ENCODE results near the gene MALT1.
"Not testable (repeated sequence)": the region's sequence is repeated elsewhere in the genome, so short reads cannot be mapped to it uniquely, and the experiment has no call there.

MALT1 gene

DNA sequence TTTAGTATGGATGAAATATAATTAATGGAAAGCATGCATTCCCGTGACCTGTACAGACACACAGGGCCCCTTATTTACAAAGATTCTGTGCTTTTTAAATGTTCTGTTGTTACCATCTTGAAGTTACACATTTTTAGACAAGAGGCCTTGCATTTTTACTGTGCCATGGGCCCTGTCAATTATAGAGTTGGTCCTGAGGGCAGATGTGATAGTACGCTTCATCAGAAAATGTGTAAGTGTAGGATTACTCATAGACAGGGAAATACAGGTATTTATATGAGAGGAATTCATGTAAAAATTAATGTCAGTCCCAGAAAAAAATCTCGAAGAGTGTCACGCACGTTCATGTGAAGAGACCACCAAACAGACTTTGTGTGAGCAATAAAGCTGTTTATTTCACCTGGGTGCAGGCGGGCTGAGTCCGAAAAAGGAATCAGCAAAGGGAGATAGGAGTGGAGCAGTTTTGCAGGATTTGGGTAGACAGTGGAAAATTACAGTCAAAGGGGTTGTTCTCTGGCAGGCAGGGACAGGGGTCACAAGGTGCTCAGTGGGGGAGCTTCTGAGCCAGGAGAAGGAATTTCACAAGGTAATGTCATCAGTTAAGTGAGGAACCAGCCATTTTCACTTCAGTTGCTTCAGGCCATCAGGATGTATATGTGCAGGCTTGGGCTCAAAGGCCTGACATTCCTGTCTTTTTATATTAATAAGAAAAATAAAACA, 30.2 kb upstream of the MALT1 start:
- Histone ChIP-seq H3K36me3 (replicated peaks) (no peaks in the 10 kb centered on the region), H3K9me3 (no peaks in the 10 kb centered on the region), H3K4me3 (no peak overlapping the region), H3K4me1 (peaks cover 40% of the 10 kb centered on the region), H3K27me3 (ENCODE audit: low read depth) (no peaks in the 10 kb centered on the region)
- in situ Hi-C loops (cut with MboI; ENCODE audit: low sequenced_read_pairs) = no loop called here
- DNase-seq (ENCODE audit: low spot score in 2 of 2) = no peak

DNA sequence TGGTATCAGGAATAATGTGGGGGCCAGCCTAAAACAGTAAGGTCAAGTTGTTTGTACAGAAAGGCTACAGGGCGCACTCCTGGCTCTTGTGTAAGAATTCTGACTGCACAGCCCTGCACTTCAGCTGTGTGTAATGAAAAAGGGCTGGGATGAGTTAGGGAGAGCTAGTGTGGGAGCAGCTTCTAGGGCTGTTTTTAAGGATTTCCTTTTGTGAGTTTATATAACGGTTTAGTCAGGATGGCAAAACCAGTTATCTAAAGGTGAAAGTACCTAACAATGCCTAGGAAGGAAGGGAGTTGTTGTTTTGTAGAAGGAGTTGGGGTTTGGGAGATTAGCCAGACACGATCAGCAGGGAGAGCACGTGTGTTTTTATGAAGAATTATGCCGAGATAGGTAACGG, 27.7 kb upstream of the MALT1 start:
- H3K36me3 ChIP-seq (replicated peaks); H3K9me3 ChIP-seq; H3K27me3 ChIP-seq (ENCODE audit: low read depth); in situ Hi-C loops (cut with MboI; ENCODE audit: low sequenced_read_pairs); H3K4me3 ChIP-seq; DNase-seq (ENCODE audit: low spot score in 2 of 2): not testable (repeated sequence)
- peaks cover 26% of the 10 kb centered on the region for H3K4me1 ChIP-seq

DNA sequence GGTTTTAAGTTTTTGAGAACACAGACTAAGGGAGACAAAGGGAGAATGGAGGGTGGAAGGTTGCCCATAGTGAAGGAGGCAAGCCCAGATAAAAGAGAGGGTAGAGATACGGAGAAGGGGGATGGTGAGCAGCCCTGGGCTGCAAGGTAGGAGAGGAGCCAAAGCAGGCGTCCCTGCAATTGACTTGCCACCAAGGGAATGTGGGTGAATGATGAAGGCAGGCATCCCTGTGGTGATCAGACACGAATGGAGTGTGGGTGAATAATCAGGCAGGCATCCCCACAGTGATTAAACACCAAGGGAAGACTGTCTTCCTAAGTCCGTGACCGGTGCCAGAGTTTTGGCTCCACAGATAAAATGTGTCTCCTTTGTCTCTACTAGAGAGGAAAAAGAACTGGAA, 25.9 kb upstream of the MALT1 start:
- H3K36me3 ChIP-seq (replicated peaks) = no peaks in the 10 kb centered on the region
- H3K4me1 ChIP-seq = peaks cover 12% of the 10 kb centered on the region
- in situ Hi-C loops (cut with MboI; ENCODE audit: low sequenced_read_pairs) = no loop called here
- no peaks in the 10 kb centered on the region for H3K27me3 ChIP-seq (ENCODE audit: low read depth)
- no peak for DNase-seq (ENCODE audit: low spot score in 2 of 2)
- no peak overlapping the region for H3K4me3 ChIP-seq
- H3K9me3 ChIP-seq = peaks cover 8% of the 10 kb centered on the region; the same call in 1 of the 2 replicates

DNA sequence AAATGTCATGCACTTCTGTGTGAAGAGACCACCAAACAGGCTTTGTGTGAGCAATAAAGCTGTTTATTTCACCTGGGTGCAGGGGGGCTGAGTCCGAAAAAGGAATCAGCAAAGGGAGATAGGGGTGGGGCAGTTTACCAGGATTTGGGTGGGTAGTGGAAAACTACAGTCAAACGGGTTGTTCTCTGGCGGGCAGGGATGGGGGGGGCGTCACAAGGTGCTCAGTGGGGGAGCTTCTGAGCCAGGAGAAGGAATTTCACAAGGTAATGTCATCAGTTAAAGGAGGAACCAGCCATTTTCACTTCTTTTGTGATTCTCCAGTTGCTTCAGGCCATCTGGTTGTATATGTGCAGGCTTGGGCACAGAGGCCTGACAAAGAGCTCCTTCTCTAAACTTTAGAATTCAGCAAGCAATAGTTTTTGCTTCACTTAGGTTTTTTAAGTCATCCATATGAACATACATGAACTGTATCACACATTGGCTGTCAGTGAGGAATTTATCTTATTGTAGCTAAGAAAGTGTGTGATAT, 24.9 kb upstream of the MALT1 start:
- Histone ChIP-seq H3K9me3 (peaks cover 8% of the 10 kb centered on the region; the same call in 1 of the 2 replicates), H3K27me3 (ENCODE audit: low read depth) (no peaks in the 10 kb centered on the region), H3K4me3 (no peak overlapping the region), H3K36me3 (replicated peaks) (no peaks in the 10 kb centered on the region), H3K4me1 (peaks cover 2% of the 10 kb centered on the region)
- in situ Hi-C loops (cut with MboI; ENCODE audit: low sequenced_read_pairs) = no loop called here
- no peak for DNase-seq (ENCODE audit: low spot score in 2 of 2)

DNA sequence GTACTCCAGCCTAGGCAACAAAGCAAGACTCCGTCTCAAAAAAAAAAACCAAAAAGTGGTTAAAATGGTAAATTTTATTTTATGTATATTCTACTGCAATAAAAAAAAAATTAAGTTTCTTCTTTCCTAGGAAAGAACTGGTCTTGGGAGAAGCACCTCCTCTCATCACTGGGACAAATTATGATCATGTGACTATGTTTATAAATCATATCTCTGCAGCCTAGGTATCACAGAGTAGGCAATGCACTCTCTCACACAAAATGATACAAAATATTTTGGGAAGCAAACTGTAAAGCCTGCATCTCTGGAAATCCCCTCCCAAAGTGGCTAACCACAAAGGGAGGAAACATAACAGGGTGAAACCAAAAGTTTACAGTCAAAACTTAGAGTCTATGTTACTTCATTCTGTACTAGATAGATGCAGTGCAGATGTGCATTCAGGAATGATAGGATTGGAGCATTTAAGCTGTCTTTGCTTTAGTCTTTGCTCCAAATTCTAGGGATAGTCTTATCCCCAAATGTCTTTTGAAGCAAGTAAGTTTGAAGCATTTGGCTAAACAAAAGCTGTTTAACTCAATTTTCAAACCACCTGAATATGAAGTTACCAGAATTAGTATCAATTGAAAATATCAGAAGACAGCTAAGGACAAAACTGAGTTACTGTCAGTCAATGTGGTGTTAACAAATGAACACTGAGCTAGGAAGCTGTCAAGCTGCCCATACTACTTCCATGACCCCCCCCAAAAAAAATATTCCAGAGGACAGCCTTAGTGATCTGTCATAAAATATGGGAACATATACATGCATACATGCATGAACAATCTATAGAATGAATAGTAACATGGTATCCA, 21.1 kb upstream of the MALT1 start:
- no peak for DNase-seq (ENCODE audit: low spot score in 2 of 2)
- in situ Hi-C loops (cut with MboI; ENCODE audit: low sequenced_read_pairs) = no loop called here
- H3K4me1 ChIP-seq = no peaks in the 10 kb centered on the region

DNA sequence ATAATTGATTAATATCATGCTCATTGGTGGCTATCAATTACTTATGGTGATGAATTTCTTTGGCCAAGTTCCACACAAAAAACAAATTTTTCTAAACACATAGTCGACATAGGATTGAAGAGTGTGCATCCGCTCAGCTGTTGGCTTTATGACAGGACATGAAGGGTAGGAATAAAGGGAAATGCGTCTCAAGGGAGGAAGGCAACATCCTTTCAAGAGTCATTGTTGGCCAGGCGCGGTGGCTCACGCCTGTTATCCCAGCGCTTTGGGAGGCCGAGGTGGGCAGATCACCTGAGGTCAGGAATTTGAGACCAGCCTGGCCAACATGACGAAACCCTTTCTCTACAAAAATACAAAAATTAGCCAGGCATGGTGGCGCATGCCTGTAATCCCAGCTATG, 20.4 kb upstream of the MALT1 start:
- H3K9me3 ChIP-seq; DNase-seq (ENCODE audit: low spot score in 2 of 2); H3K36me3 ChIP-seq (replicated peaks); H3K4me1 ChIP-seq; in situ Hi-C loops (cut with MboI; ENCODE audit: low sequenced_read_pairs); H3K27me3 ChIP-seq (ENCODE audit: low read depth); H3K4me3 ChIP-seq: not testable (repeated sequence)

More for the DNA sequence above, 21.1 kb upstream of the MALT1 start:
- peaks cover 8% of the 10 kb centered on the region; the same call in 1 of the 2 replicates for H3K9me3 ChIP-seq
- H3K36me3 ChIP-seq (replicated peaks) = no peaks in the 10 kb centered on the region
- H3K27me3 ChIP-seq (ENCODE audit: low read depth) = no peaks in the 10 kb centered on the region
- no peak overlapping the region for H3K4me3 ChIP-seq

DNA sequence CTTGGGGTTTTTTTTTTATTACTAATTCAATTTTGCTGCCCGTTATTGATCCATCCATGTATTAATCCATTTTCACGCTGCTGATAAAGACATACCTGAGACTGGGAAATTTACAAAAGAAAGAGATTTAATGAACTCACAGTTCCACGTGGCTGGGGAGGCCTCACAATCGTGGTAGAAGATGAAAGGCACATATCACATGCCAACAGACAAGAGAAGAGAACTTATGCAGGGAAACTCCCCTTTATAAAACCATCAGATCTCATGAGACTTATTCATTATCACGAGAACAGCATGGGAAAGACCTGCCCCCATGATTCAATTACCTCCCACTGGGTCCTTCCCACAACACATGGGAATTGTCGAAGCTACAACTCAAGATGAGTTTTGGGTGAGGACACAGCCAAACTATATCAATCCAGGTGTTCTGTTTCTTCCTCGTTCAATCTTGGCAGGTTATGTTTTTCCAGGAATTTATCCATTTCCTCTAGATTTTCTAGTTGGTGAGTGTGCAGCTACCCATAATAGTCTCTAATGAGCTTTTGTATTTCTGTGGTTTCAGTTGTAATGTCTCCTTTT, 18.0 kb upstream of the MALT1 start:
- H3K9me3 ChIP-seq; H3K4me1 ChIP-seq; H3K27me3 ChIP-seq (ENCODE audit: low read depth); H3K36me3 ChIP-seq (replicated peaks); DNase-seq (ENCODE audit: low spot score in 2 of 2); H3K4me3 ChIP-seq; in situ Hi-C loops (cut with MboI; ENCODE audit: low sequenced_read_pairs): not testable (repeated sequence)

DNA sequence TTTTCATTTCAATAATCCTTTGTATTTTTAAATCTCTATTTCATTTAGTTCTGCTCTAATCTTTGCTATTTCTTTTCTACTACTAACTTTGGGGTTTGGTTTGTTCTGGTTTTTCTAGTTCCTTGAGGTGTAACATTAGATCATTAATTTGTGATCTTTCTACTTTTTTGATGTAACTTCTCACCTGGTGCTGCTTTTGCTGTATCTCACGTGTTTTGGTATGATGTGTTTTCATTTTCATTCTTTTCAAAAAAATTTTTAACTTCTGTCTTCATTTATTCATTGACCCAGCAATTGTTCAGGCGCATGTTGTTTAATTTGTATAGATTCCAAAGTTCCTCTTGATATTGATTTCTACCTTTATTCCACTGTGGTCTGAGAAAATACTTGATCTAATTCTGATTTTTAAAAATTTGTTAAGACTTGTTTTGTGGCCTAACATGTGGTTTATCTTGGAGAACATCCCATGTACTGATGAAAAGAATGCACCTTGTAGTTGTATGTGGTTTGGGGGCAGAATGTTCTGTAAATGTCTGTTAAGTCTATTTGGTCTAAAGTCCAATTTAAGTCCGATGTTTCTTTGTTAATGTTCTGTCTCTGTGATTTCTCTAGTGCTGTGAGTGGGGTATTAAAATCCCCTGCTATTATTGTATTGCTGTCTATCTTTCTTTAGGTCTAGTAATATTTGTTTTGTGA, 17.3 kb upstream of the MALT1 start:
- Histone ChIP-seq H3K9me3 (no peaks in the 10 kb centered on the region; the same call in 1 of the 2 replicates), H3K36me3 (replicated peaks) (no peaks in the 10 kb centered on the region), H3K4me1 (no peaks in the 10 kb centered on the region), H3K4me3 (no peak overlapping the region), H3K27me3 (ENCODE audit: low read depth) (no peaks in the 10 kb centered on the region)
- in situ Hi-C loops (cut with MboI; ENCODE audit: low sequenced_read_pairs) = no loop called here
- DNase-seq (ENCODE audit: low spot score in 2 of 2) = no peak

DNA sequence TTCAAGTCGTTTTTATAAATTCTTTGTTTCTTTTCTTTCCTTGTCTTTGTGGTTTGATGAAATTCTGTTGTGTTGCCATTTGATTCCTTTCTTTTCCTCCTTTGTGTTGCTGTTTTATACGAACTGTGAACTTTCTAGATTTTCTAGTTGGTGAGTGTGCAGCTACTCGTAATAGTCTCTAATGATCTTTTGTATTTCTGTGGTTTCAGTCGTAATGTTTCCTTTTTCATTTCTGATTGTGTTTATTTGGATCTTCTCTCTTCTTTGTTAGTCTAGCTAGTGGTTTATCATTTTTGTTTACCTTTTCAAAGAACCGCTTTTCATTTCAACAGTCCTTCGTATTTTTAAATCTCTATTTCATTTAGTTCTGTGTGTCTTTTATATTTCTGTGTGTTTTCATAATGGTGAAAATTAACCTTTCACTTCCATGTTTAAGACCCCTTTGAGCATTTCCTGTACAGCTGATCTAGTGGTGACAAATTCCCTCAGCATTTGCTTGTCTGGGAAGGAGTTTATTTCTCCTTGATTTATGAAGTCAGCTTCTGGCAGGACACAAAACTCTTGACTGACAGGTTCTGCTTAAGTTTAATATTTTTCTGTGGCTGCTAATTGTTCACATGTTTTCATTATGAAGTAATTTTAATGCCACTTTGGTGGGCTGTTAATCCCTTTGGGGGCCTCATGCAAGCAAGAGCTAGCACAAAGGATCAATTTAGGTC, 16.2 kb upstream of the MALT1 start:
- no peaks in the 10 kb centered on the region; the same call in 1 of the 2 replicates for H3K9me3 ChIP-seq
- in situ Hi-C loops (cut with MboI; ENCODE audit: low sequenced_read_pairs) = no loop called here
- no peak overlapping the region for H3K4me3 ChIP-seq
- no peak for DNase-seq (ENCODE audit: low spot score in 2 of 2)
- no peaks in the 10 kb centered on the region for H3K27me3 ChIP-seq (ENCODE audit: low read depth)
- no peaks in the 10 kb centered on the region for H3K36me3 ChIP-seq (replicated peaks)
- H3K4me1 ChIP-seq = no peaks in the 10 kb centered on the region

DNA sequence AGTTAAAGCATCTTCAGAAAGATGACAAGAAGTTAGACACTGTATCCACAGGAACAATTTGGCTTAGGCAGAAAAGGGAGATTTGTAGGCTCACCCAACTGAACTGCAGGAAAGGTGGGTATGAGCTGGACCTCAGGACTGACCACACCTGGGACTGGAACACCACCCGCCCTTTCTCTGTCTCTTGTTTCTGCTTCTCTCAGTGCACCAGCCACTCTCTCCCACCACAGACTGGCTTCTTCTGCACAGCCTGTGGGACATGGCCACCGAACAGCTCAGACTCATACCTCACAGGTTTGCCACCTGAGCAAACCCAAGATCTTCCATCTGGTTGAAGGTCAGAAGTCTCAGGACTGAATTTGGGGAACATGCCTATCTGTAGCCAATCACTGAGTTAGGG, 14.2 kb upstream of the MALT1 start:
- Histone ChIP-seq H3K27me3 (ENCODE audit: low read depth) (no peaks in the 10 kb centered on the region), H3K4me3 (no peak overlapping the region), H3K9me3 (no peaks in the 10 kb centered on the region; the same call in 1 of the 2 replicates), H3K4me1 (no peaks in the 10 kb centered on the region), H3K36me3 (replicated peaks) (no peaks in the 10 kb centered on the region)
- DNase-seq (ENCODE audit: low spot score in 2 of 2) = no peak
- in situ Hi-C loops (cut with MboI; ENCODE audit: low sequenced_read_pairs) = no loop called here

DNA sequence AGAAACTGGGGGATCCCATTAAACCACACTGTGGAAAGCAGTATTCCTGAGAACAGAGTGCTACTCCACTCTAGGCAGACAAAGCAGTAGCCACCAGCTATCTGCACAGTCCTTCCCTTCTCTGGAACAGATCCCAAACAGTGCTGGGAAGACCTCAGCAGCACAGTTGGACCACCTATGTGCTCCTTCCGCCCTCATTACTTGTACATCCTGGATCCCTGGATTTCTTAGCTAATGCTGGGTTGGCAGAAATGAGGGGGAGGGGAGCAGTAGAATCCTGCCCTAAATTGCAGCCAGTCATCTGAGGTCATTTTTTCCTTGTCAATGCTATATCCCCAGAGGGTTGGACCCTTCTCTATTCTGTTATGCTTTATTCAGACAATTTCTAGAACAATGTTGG, 13.8 kb upstream of the MALT1 start:
- in situ Hi-C loops (cut with MboI; ENCODE audit: low sequenced_read_pairs) = no loop called here
- Histone ChIP-seq H3K36me3 (replicated peaks) (no peaks in the 10 kb centered on the region), H3K4me3 (no peak overlapping the region), H3K27me3 (ENCODE audit: low read depth) (no peaks in the 10 kb centered on the region), H3K9me3 (no peaks in the 10 kb centered on the region; the same call in 1 of the 2 replicates), H3K4me1 (no peaks in the 10 kb centered on the region)
- no peak for DNase-seq (ENCODE audit: low spot score in 2 of 2)

DNA sequence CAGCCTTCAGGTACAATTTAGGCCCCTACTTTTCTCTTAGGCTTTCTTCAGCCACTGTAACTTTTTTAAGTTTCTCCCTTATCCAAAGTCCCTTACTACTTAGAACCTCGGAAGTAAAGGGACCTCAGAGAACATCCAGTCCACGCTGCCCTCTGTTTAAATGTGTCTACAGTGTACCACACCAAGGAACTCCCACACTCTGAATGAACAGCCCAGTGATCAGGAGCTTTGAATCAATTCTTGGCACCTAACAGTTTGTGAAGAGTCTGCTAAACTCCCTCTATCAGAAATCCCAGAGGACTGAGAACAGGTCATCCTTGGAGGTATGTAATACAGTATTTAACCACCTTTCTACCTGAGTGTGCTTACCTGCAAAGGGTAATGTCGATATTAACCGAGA, 11.6 kb upstream of the MALT1 start:
- no peaks in the 10 kb centered on the region for H3K4me1 ChIP-seq
- H3K4me3 ChIP-seq = no peak overlapping the region
- H3K36me3 ChIP-seq (replicated peaks) = no peaks in the 10 kb centered on the region
- no peaks in the 10 kb centered on the region for H3K27me3 ChIP-seq (ENCODE audit: low read depth)
- no peaks in the 10 kb centered on the region for H3K9me3 ChIP-seq
- no peak for DNase-seq (ENCODE audit: low spot score in 2 of 2)
- in situ Hi-C loops (cut with MboI; ENCODE audit: low sequenced_read_pairs) = no loop called here

DNA sequence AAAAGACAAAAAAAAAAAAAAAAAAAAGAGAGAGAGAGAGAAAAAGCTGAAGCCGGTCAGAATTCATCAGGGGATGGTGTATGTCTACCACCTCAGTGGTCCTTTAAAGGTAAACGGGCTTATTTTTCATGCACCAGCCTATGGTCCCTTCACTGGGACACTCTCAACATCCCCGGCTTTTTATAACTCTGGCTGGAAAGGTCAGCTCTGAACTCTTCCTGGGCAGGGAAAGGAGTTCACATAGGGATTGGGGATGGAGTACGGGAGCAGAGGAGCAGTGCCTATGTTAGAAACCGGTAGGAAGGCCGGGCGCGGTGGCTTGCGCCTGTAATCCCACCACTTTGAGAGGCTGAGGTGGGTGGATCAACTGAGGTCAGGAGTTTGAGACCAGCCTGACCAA, 10.3 kb upstream of the MALT1 start:
- no peaks in the 10 kb centered on the region for H3K4me1 ChIP-seq
- no peak for DNase-seq (ENCODE audit: low spot score in 2 of 2)
- H3K27me3 ChIP-seq (ENCODE audit: low read depth) = no peaks in the 10 kb centered on the region
- no peak overlapping the region for H3K4me3 ChIP-seq
- no peaks in the 10 kb centered on the region for H3K9me3 ChIP-seq
- no peaks in the 10 kb centered on the region for H3K36me3 ChIP-seq (replicated peaks)
- in situ Hi-C loops (cut with MboI; ENCODE audit: low sequenced_read_pairs) = no loop called here
